ENCODE measurements around the gene NAT8L. TPM values are rescaled to one million over a fixed set of nuclear protein-coding genes. Genes with fewer than 3 reads are reported as not detected.

Gene NAT8L
- total RNA-seq, 4 donors from 2014 or later, result under 0.01 to 0.45 (median 0.20) TPM

GRCh38 chr4:2040391-2041238 lies 18.5 kb upstream of the NAT8L start:
- H3K9me3 ChIP-seq, result no peaks in the 10 kb centered on the region
- peak; percentile 68 for DNase-seq (ENCODE audit: extremely low spot score)
- H3K36me3 ChIP-seq, result no peaks in the 10 kb centered on the region
- H3K4me1 ChIP-seq, result peaks cover 13 to 30% (median 27%) of the 10 kb centered on the region in 4 donors
- peaks cover 4 to 72% (median 27%) of the 10 kb centered on the region in 4 donors for H3K27me3 ChIP-seq
- 5% methylated on average over 12 of the region's 91 CpGs for WGBS
- TF ChIP-seq POLR2A (IDR thresholded peaks at IDR 0.05; ENCODE audit: low read depth) (no peak), EP300 (IDR thresholded peaks at IDR 0.05) (no peak), CTCF (IDR thresholded peaks at IDR 0.05) (no peak), POLR2AphosphoS5 (IDR thresholded peaks at IDR 0.05) (no peak)
- intact Hi-C loops (cut with DNase I), result no loop called here
- peak overlapping the region; percentile 65 to 77 (median 70) for H3K4me3 ChIP-seq
- no peak overlapping the region for H3K27ac ChIP-seq (replicated peaks in 1 of 4)

- Histone ChIP-seq H3K9me3 (no peaks in the 10 kb centered on the region), H3K27me3 (peaks cover 4 to 81% (median 27%) of the 10 kb centered on the region in 4 donors), H3K36me3 (no peaks in the 10 kb centered on the region), H3K4me1 (peaks cover 13 to 30% (median 27%) of the 10 kb centered on the region in 4 donors), H3K27ac (replicated peaks in 1 of 4) (no peak overlapping the region), H3K4me3 (peak overlapping the region; percentile 65 to 77 (median 70))
- intact Hi-C loops (cut with DNase I), result no loop called here
- WGBS, result 4% methylated on average over 20 of the region's 94 CpGs
- TF ChIP-seq POLR2AphosphoS5 (IDR thresholded peaks at IDR 0.05) (no peak), POLR2A (IDR thresholded peaks at IDR 0.05; ENCODE audit: low read depth) (no peak), CTCF (IDR thresholded peaks at IDR 0.05) (no peak), EP300 (IDR thresholded peaks at IDR 0.05) (no peak)
- DNase-seq (ENCODE audit: extremely low spot score), result no peak
These were observed 17.6 kb upstream of the NAT8L start for GRCh38 chr4:2041239-2042130.

GRCh38 chr4:2042204-2042946 lies 16.8 kb upstream of the NAT8L start:
- Histone ChIP-seq H3K27me3 (peaks cover 4 to 84% (median 30%) of the 10 kb centered on the region in 4 donors), H3K36me3 (no peaks in the 10 kb centered on the region), H3K4me1 (peaks cover 13 to 34% (median 30%) of the 10 kb centered on the region in 4 donors), H3K9me3 (no peaks in the 10 kb centered on the region), H3K27ac (replicated peaks in 1 of 4) (no peak overlapping the region), H3K4me3 (peak overlapping the region; percentile 65 to 77 (median 70))
- no peak for DNase-seq (ENCODE audit: extremely low spot score)
- WGBS, result 0% methylated on average over 12 of the region's 80 CpGs
- intact Hi-C loops (cut with DNase I), result no loop called here
- TF ChIP-seq POLR2AphosphoS5 (IDR thresholded peaks at IDR 0.05) (no peak), POLR2A (IDR thresholded peaks at IDR 0.05; ENCODE audit: low read depth) (no peak), CTCF (IDR thresholded peaks at IDR 0.05) (no peak), EP300 (IDR thresholded peaks at IDR 0.05) (no peak)

GRCh38 chr4:2042947-2043395 lies 16.2 kb upstream of the NAT8L start:
- 91% methylated on average over 5 of the region's 8 CpGs for WGBS
- Histone ChIP-seq H3K4me1 (peaks cover 13 to 34% (median 30%) of the 10 kb centered on the region in 4 donors), H3K27me3 (peaks cover 4 to 90% (median 32%) of the 10 kb centered on the region in 4 donors), H3K27ac (replicated peaks in 1 of 4) (no peak overlapping the region), H3K4me3 (peak overlapping the region in 3 of 4 donors; percentile 65 to 77 (median 65)), H3K9me3 (no peaks in the 10 kb centered on the region), H3K36me3 (no peaks in the 10 kb centered on the region)
- no peak for DNase-seq (ENCODE audit: extremely low spot score)
- intact Hi-C loops (cut with DNase I), result no loop called here
- TF ChIP-seq POLR2A (IDR thresholded peaks at IDR 0.05; ENCODE audit: low read depth) (no peak), EP300 (IDR thresholded peaks at IDR 0.05) (no peak), CTCF (IDR thresholded peaks at IDR 0.05) (no peak), POLR2AphosphoS5 (IDR thresholded peaks at IDR 0.05) (no peak)

Measured in esophagus muscularis mucosa (tissue), 4 donors.